Naive thymus-derived CD8-positive, alpha-beta T cell (primary cell): Measurements from ENCODE around the gene KLHL17. TPM values are rescaled to one million over a fixed set of nuclear protein-coding genes. Genes with fewer than 3 reads are reported as not detected.
A peak's percentile ranks its signal among the peaks of the same experiment; 100 is the strongest.
"Not testable (repeated sequence)": the region's sequence is repeated elsewhere in the genome, so short reads cannot be mapped to it uniquely, and the experiment has no call there.

ENCODE experiments used
- ATAC-seq, 2 donors: fragments of 150-1000 bp; cut with Tn5 transposase in 1 of 2; sonication (Bioruptor Pico), chemical (Tn5 transposase) in 1 of 2; 1 replicate in 1 of 2; 2 replicates in 1 of 2; pipeline ENCODE4 v1.10.0; 2021; ENCODE audit warnings: mild to moderate bottlenecking in 2 of 2, moderate library complexity in 2 of 2
- POLR2A ChIA-PET: fragments of 350-600 bp; sonication (Branson Sonifier 250); formaldehyde crosslinking; loops from one replicate; lab custom pipeline; 2021; ENCODE audit warnings: antibody characterized with exemption; lab: Charles Lee
- DNase-seq, 10 donors: peaks; one replicate each; pipeline versions ENCODE4 v3.0.0 to v3.0.0-alpha.2; 2020 to 2022
- H3K27ac Mint-ChIP-seq, 10 donors: one replicate each; pipeline ENCODE4 v1.8.0; 2020 to 2022; ENCODE audit warnings: mild to moderate bottlenecking in 10 of 10, mixed read lengths in 10 of 10, moderate library complexity in 4 of 10, inconsistent platforms in 1 of 10
- H3K27me3 Mint-ChIP-seq, 5 donors: one replicate each; pipeline ENCODE4 v1.8.0; 2021 to 2022; ENCODE audit warnings: mixed read lengths in 5 of 5
- H3K36me3 Mint-ChIP-seq, 3 donors: one replicate each; pipeline ENCODE4 v1.8.0; 2020 to 2022; ENCODE audit warnings: mixed read lengths in 3 of 3, mild to moderate bottlenecking in 2 of 3, inconsistent platforms in 1 of 3
- H3K4me1 Mint-ChIP-seq, 4 donors: one replicate each; pipeline ENCODE4 v1.8.0; 2021 to 2022; ENCODE audit warnings: mixed read lengths in 4 of 4
- H3K4me3 Mint-ChIP-seq, 10 donors: one replicate each; pipeline ENCODE4 v1.8.0; 2020 to 2022; ENCODE audit warnings: mild to moderate bottlenecking in 10 of 10, mixed read lengths in 10 of 10, moderate library complexity in 6 of 10, inconsistent platforms in 1 of 10
- H3K9me3 Mint-ChIP-seq, 9 donors: one replicate each; pipeline ENCODE4 v1.8.0; 2020 to 2022; ENCODE audit warnings: mixed read lengths in 9 of 9, mild to moderate bottlenecking in 3 of 9, inconsistent platforms in 1 of 9, moderate library complexity in 1 of 9
- polyA plus RNA-seq, 3 donors: library from polyadenylated mRNA; unstranded; fragments of 300-500 nt; fragmentation: Illumina TruSeq; gene quantifications; one replicate each; pipeline ENCODE4 v1.2.3, GENCODE V29; 2021
- total RNA-seq, 8 experiments: library from RNA in 2 of 8; stranded (reverse) in 2 of 8; gene quantifications; one replicate each; pipeline ENCODE4 v1.2.3 and lab custom pipeline; 2021 to 2026

KLHL17 gene
- total and polyA plus RNA-seq, 5 experiments from 2014 or later: 0.94 to 37.4 (median 2.0) TPM

GRCh38 chr1:984476-984814, 24.1 kb downstream of the KLHL17 start:
- POLR2A ChIA-PET: interaction anchor here (0.9 to 1.1 kb wide), 2 partner anchors 17 to 84 kb away, joined by 3 to 4 read pairs; no protein-coding TSS in a partner anchor
- no peak for ATAC-seq
- DNase-seq: no peak
- Mint-ChIP-seq H3K36me3 (no peaks in the 10 kb centered on the region), H3K27ac (no peak overlapping the region), H3K9me3 (no peaks in the 10 kb centered on the region), H3K4me3 (no peak overlapping the region), H3K27me3 (peaks cover 8 to 48% (median 19%) of the 10 kb centered on the region in 5 donors), H3K4me1 (peaks cover 0 to 4% (median 0%) of the 10 kb centered on the region in 4 donors)

DNA sequence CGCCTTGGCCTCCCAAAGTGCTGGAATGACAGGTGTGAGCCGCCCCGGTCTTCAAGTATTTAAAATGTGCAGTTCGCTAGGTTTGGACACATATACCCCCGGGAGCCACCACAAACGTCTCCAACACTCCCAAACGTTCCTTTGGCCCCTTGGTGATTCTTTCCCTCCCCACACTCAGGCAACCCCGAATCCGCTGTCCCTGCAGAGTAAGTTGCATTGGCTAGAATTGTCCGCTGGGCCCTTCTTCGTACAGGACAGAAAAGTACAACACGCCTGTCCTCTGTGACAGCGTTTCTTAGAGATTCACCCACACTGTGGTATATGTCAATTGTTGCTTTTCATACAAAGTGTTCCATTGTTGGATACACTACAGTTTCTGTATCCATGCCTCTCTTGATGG, 24.7 kb downstream of the KLHL17 start:
- peaks cover 0 to 4% (median 0%) of the 10 kb centered on the region in 4 donors for H3K4me1 Mint-ChIP-seq
- no peaks in the 10 kb centered on the region for H3K9me3 Mint-ChIP-seq
- no peaks in the 10 kb centered on the region for H3K36me3 Mint-ChIP-seq
- H3K27me3 Mint-ChIP-seq: peaks cover 8 to 48% (median 22%) of the 10 kb centered on the region in 5 donors
- no peak for DNase-seq
- POLR2A ChIA-PET: no interaction called here
- no peak for ATAC-seq
- H3K27ac Mint-ChIP-seq: no peak overlapping the region
- H3K4me3 Mint-ChIP-seq: no peak overlapping the region

DNA sequence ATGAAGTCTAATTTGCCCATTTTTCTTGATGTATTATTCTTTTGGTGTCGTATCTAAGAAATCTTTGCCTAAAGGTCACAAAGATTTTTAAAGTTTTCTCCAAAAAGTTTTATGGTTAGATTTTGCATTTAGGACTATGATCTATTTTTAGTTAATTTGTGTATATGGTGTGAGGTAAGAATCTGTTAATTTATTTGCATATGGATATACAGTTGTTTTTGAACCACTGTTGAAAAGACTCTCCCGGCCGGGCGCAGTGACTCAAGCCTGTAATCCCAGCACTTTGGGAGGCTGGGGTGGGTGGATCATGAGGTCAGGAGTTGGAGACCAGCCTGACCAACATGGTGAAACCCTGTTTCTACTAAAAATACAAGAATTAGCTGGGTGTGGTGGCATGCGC, 27.7 kb downstream of the KLHL17 start:
- DNase-seq, POLR2A ChIA-PET, H3K4me1 Mint-ChIP-seq, H3K4me3 Mint-ChIP-seq, H3K36me3 Mint-ChIP-seq, ATAC-seq, H3K27ac Mint-ChIP-seq: not testable (repeated sequence)
- peaks cover 10 to 38% (median 24%) of the 10 kb centered on the region in 5 donors for H3K27me3 Mint-ChIP-seq
- H3K9me3 Mint-ChIP-seq: peaks cover 0 to 13% (median 0%) of the 10 kb centered on the region in 9 donors

- ATAC-seq, POLR2A ChIA-PET, H3K4me3 Mint-ChIP-seq, DNase-seq, H3K36me3 Mint-ChIP-seq, H3K27ac Mint-ChIP-seq: not testable (repeated sequence)
- peaks cover 6 to 27% (median 10%) of the 10 kb centered on the region in 5 donors for H3K27me3 Mint-ChIP-seq
- peaks cover 7 to 14% (median 7%) of the 10 kb centered on the region in 4 donors for H3K4me1 Mint-ChIP-seq
- H3K9me3 Mint-ChIP-seq: peaks cover 0 to 13% (median 0%) of the 10 kb centered on the region in 9 donors
These were observed 30.9 kb downstream of the KLHL17 start for GRCh38 chr1:991275-991674.

DNA sequence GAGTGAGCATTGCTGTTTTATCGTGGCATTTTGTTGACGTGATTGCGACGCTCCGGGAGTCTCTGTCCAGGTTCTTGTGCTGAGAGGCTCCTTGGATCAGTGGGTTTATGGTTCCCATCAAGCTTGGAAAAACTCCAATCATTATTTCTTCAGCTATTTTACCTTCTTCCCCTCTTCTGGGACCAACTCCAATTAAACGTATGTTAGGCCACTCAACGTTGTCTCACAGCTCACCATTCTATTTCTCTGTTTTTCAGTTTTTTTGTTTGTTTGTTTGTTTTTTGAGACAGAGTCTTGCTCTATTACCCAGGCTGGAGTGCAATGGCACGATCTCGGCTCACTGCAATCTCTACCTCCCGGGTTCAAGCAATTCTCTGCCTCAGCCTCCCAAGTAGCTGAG, 31.5 kb downstream of the KLHL17 start:
- DNase-seq: no peak
- POLR2A ChIA-PET: interaction anchor here (0.7 kb wide), 1 partner anchor 10 kb away, joined by 3 read pairs; the partner anchor contains the start of gene PERM1
- peaks cover 0 to 13% (median 0%) of the 10 kb centered on the region in 9 donors for H3K9me3 Mint-ChIP-seq
- no peak overlapping the region for H3K4me3 Mint-ChIP-seq
- H3K36me3 Mint-ChIP-seq: peaks cover 0 to 4% (median 3%) of the 10 kb centered on the region in 3 donors
- no peak overlapping the region for H3K27ac Mint-ChIP-seq
- H3K27me3 Mint-ChIP-seq: peaks cover 4 to 26% (median 9%) of the 10 kb centered on the region in 5 donors
- H3K4me1 Mint-ChIP-seq: peaks cover 7 to 17% (median 8%) of the 10 kb centered on the region in 4 donors
- ATAC-seq: no peak

- POLR2A ChIA-PET: interaction anchor here (0.7 kb wide), 1 partner anchor 10 kb away, joined by 3 read pairs; the partner anchor contains the start of gene PERM1
- ATAC-seq (no peak), DNase-seq (no peak)
- Mint-ChIP-seq H3K27me3 (peaks cover 4 to 28% (median 13%) of the 10 kb centered on the region in 5 donors), H3K4me1 (peaks cover 8 to 21% (median 10%) of the 10 kb centered on the region in 4 donors), H3K36me3 (peaks cover 0 to 4% (median 3%) of the 10 kb centered on the region in 3 donors), H3K27ac (no peak overlapping the region), H3K4me3 (no peak overlapping the region), H3K9me3 (peaks cover 0 to 13% (median 0%) of the 10 kb centered on the region in 9 donors)
These were observed 32.0 kb downstream of the KLHL17 start for GRCh38 chr1:992362-992761.

DNA sequence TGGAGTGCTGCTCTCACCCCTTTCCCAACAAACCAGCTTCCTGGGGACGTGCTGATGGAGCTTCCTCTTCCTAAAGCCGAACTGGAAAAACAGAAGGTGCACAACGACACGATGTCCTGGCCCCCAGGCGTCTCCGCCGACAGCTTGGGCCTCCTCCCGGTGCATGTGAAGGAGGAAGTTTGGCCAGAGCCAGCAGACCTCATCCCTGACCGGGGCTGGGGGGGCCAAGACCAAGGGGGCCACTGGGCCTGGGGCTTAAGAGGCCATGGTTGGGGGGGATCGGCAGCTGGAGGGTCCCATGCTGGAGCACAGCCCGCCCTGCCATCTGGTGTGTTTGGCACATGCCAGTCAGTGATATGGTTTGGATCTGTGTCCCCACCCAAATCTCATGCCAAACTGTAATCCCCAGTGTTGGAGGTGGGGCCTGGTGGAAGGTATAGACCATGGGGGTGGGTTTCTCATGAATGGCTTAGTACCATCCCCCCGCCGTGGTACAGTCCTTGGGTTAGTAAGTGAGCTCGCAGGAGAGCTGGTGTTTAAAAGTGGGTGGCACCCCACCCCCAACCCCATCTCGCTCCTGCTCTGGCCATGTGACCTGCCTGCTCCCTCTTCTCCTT, 33.1 kb downstream of the KLHL17 start:
- Mint-ChIP-seq H3K4me3 (no peak overlapping the region), H3K9me3 (peaks cover 0 to 13% (median 0%) of the 10 kb centered on the region in 9 donors), H3K4me1 (peaks cover 8 to 25% (median 12%) of the 10 kb centered on the region in 4 donors), H3K36me3 (peaks cover 0 to 4% (median 3%) of the 10 kb centered on the region in 3 donors), H3K27ac (no peak overlapping the region), H3K27me3 (peaks cover 4 to 24% (median 11%) of the 10 kb centered on the region in 5 donors)
- DNase-seq (no peak), ATAC-seq (no peak)
- POLR2A ChIA-PET: interaction anchor here (1.0 to 1.1 kb wide), 2 partner anchors 12 kb away, joined by 3 to 4 read pairs; partner anchors contain the start of gene PERM1

DNA sequence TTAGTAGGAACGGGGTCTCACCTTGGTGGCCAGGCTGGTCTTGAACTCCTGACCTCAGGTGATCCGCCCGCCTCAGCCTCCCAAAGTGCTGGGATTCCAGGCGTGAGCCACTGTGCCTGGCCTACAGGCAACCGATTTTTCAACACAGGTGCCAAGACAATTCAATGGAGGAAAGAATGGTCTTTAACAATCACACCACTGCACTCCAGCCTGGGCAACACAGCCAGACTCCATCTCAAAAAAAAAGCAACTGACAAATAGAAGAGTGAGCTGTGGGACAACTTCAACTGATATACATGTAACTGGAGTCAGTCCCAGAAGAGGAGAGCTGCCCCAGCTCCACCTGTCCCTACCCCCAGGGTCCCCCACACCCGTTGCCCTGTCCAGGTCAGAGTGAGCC, 34.2 kb downstream of the KLHL17 start:
- POLR2A ChIA-PET: interaction anchor here (0.7 kb wide), 1 partner anchor 19 kb away, joined by 3 read pairs; the partner anchor contains the start of gene ISG15
- not testable (repeated sequence) for DNase-seq, H3K4me3 Mint-ChIP-seq, ATAC-seq, H3K36me3 Mint-ChIP-seq
- Mint-ChIP-seq H3K27me3 (peaks cover 0 to 19% (median 4%) of the 10 kb centered on the region in 5 donors), H3K9me3 (peaks cover 0 to 13% (median 0%) of the 10 kb centered on the region in 9 donors), H3K4me1 (peaks cover 7 to 25% (median 10%) of the 10 kb centered on the region in 4 donors), H3K27ac (peak overlapping the region in 1 of 10 donors; percentile 21)

- H3K4me1 Mint-ChIP-seq: peaks cover 9 to 30% (median 14%) of the 10 kb centered on the region in 4 donors
- peak overlapping the region in 6 of 10 donors; percentile 39 to 65 (median 48) for H3K4me3 Mint-ChIP-seq
- peak in 2 of 10 donors; percentile 25 to 26 for DNase-seq
- peaks cover 4 to 25% (median 7%) of the 10 kb centered on the region in 5 donors for H3K27me3 Mint-ChIP-seq
- H3K36me3 Mint-ChIP-seq: peaks cover 0 to 4% (median 3%) of the 10 kb centered on the region in 3 donors
- H3K9me3 Mint-ChIP-seq: peaks cover 0 to 13% (median 0%) of the 10 kb centered on the region in 9 donors
- no peak for ATAC-seq
- H3K27ac Mint-ChIP-seq: peak overlapping the region in 2 of 10 donors; percentile 5 to 52
- POLR2A ChIA-PET: interaction anchor here (0.6 to 2.6 kb wide), 2 partner anchors 18 to 23 kb away, joined by 3 to 11 read pairs; partner anchors contain the start of gene ISG15
These were observed 35.6 kb downstream of the KLHL17 start for GRCh38 chr1:995665-996633.

GRCh38 chr1:996851-997712, 36.7 kb downstream of the KLHL17 start:
- POLR2A ChIA-PET: interaction anchor here (0.6 to 2.6 kb wide), 3 partner anchors 17 to 36 kb away, joined by 3 to 11 read pairs (median 4); partner anchors contain the start of gene ISG15
- ATAC-seq (no peak), DNase-seq (no peak)
- Mint-ChIP-seq H3K9me3 (peaks cover 0 to 7% (median 0%) of the 10 kb centered on the region in 9 donors), H3K27ac (peak overlapping the region in 3 of 10 donors; percentile 56 to 81 (median 72)), H3K4me1 (peaks cover 9 to 27% (median 17%) of the 10 kb centered on the region in 4 donors), H3K36me3 (peaks cover 0 to 4% (median 3%) of the 10 kb centered on the region in 3 donors), H3K27me3 (peaks cover 4 to 32% (median 10%) of the 10 kb centered on the region in 5 donors), H3K4me3 (peak overlapping the region in 6 of 10 donors; percentile 28 to 45 (median 35))

- H3K9me3 Mint-ChIP-seq: peaks cover 0 to 2% (median 0%) of the 10 kb centered on the region in 9 donors
- H3K27me3 Mint-ChIP-seq: peaks cover under 1 to 37% (median 10%) of the 10 kb centered on the region in 5 donors
- H3K4me1 Mint-ChIP-seq: peaks cover 9 to 27% (median 18%) of the 10 kb centered on the region in 4 donors
- H3K4me3 Mint-ChIP-seq: peak overlapping the region in 2 of 10 donors; percentile 33 to 37
- no peak for DNase-seq
- ATAC-seq: no peak
- H3K36me3 Mint-ChIP-seq: peaks cover 0 to 1% (median 0%) of the 10 kb centered on the region in 3 donors
- POLR2A ChIA-PET: interaction anchor here (1.4 to 2.6 kb wide), 2 partner anchors 16 to 35 kb away, joined by 4 to 11 read pairs; partner anchors contain the start of gene ISG15
- H3K27ac Mint-ChIP-seq: no peak overlapping the region
These were observed 37.3 kb downstream of the KLHL17 start for GRCh38 chr1:997713-997992.
